Gastrocnemius medialis (tissue), 4 donors: ENCODE measurements around the gene TINAG. TPM values are rescaled to one million over a fixed set of nuclear protein-coding genes. Genes with fewer than 3 reads are reported as not detected.

Experiments
- ATAC-seq, 2 donors: fragments of 150-250 bp; one replicate each; pipeline ENCODE4 v1.9.1; 2016
- DNase-seq, 2 donors: peaks; one replicate each; pipeline ENCODE4 v3.0.0-alpha.2; 2019
- H3K27ac ChIP-seq, 4 donors: fragments of 200-600 bp; sonication (generic); 1 replicate in 1 of 4; 2 replicates in 3 of 4; pipeline ENCODE4 v1.5.1; 2016 to 2018; ENCODE audit warnings: mild to moderate bottlenecking in 2 of 4, moderate library complexity in 1 of 4
- H3K27me3 ChIP-seq, 3 donors: fragments of 200-600 bp; sonication (generic) in 2 of 3; 1 replicate in 1 of 3; 2 replicates in 2 of 3; pipeline versions ENCODE4 v1.5.1 to v1.6.0; 2016 to 2019; ENCODE audit warnings: mild to moderate bottlenecking in 1 of 3, moderate library complexity in 1 of 3
- H3K36me3 ChIP-seq, 2 donors: fragments of 200-600 bp; sonication (generic) in 1 of 2; one replicate each; pipeline ENCODE4 v1.5.1; 2017 to 2018
- H3K4me1 ChIP-seq, 2 donors: fragments of 200-600 bp; sonication (generic) in 1 of 2; one replicate each; pipeline ENCODE4 v1.5.1; 2016 to 2017; ENCODE audit warnings: mild to moderate bottlenecking in 2 of 2
- H3K4me3 ChIP-seq, 4 donors: fragments of 200-600 bp; sonication (generic) in 3 of 4; 1 replicate in 1 of 4; 2 replicates in 3 of 4; pipeline ENCODE4 v1.5.1; 2016 to 2019; ENCODE audit warnings: mild to moderate bottlenecking in 2 of 4
- H3K9me3 ChIP-seq, 3 donors: fragments of 200-600 bp; sonication (generic) in 2 of 3; 1 replicate in 1 of 3; 2 replicates in 2 of 3; pipeline ENCODE4 v1.5.1; 2016 to 2019
- CTCF ChIP-seq, 5 experiments: fragments of 450-650 bp in 3 of 5; fragments of 200-600 bp in 2 of 5; sonication (generic) in 2 of 5; IDR thresholded peaks in 4 of 5; conservative IDR thresholded peaks in 1 of 5; 1 replicate in 4 of 5; 2 replicates in 1 of 5; pipeline ENCODE4 v1.5.1; 2016 to 2019; ENCODE audit warnings: antibody characterized with exemption in 5 of 5, mild to moderate bottlenecking in 3 of 5, moderate library complexity in 3 of 5
- POLR2A ChIP-seq, 2 donors: fragments of 450-650 bp; IDR thresholded peaks; one replicate each; pipeline ENCODE4 v1.6.1; 2017; ENCODE audit warnings: antibody characterized with exemption in 2 of 2, mild to moderate bottlenecking in 2 of 2, moderate library complexity in 2 of 2
- in situ Hi-C, 4 donors: fragments of 200-750 bp; cut with MboI; loops; one replicate each; pipeline versions ENCODE4 v1.15.0 to v1.8.0; 2017; ENCODE audit warnings: low sequenced_read_pairs in 4 of 4
- intact Hi-C: fragments of 100-400 bp; cut with DNase I; formaldehyde crosslinking; loops from one replicate; pipeline ENCODE4 v1.15.1; 2023; ENCODE audit warnings: low total_unique reads
- total RNA-seq, 4 donors: library from RNA; depleted of rRNA; stranded (reverse); fragments of >200 nt; gene quantifications; one replicate each; pipeline versions ENCODE4 v1.1.0 to v1.2.3, GENCODE V29; 2016

Gene TINAG
- total RNA-seq, 4 donors from 2014 or later, result 0.36 to 0.78 (median 0.41) TPM; not detected in 1

GRCh38 chr6:54391577-54391976 lies 83.3 kb downstream of the TINAG start:
- Histone ChIP-seq H3K9me3 (no peaks in the 10 kb centered on the region), H3K27ac (no peak overlapping the region), H3K27me3 (no peaks in the 10 kb centered on the region), H3K36me3 (no peaks in the 10 kb centered on the region), H3K4me3 (no peak overlapping the region), H3K4me1 (no peaks in the 10 kb centered on the region)
- DNase-seq (no peak), ATAC-seq (no peak)
- in situ Hi-C loops (no loop called here), intact Hi-C loops (no loop called here)
- TF ChIP-seq CTCF (IDR thresholded peaks at IDR 0.05 in 4 of 5, conservative IDR thresholded peaks at IDR 0.05 in 1 of 5), result no peak

- TF ChIP-seq CTCF (IDR thresholded peaks at IDR 0.05 in 4 of 5, conservative IDR thresholded peaks at IDR 0.05 in 1 of 5), result no peak
- TF ChIP-seq POLR2A (IDR thresholded peaks at IDR 0.05), result no peak
- Histone ChIP-seq H3K27me3 (no peaks in the 10 kb centered on the region), H3K9me3 (no peaks in the 10 kb centered on the region), H3K36me3 (no peaks in the 10 kb centered on the region), H3K4me3 (no peak overlapping the region), H3K4me1 (no peaks in the 10 kb centered on the region), H3K27ac (no peak overlapping the region)
- no peak for ATAC-seq
- intact Hi-C loops, result no loop called here
- no peak for DNase-seq
- in situ Hi-C loops, result no loop called here
Observed at GRCh38 chr6:54403096-54403495, 94.9 kb downstream of the TINAG start.

- no peak for ATAC-seq
- Histone ChIP-seq H3K36me3 (no peaks in the 10 kb centered on the region), H3K4me3 (no peak overlapping the region), H3K9me3 (no peaks in the 10 kb centered on the region), H3K27me3 (no peaks in the 10 kb centered on the region), H3K4me1 (no peaks in the 10 kb centered on the region), H3K27ac (no peak overlapping the region)
- in situ Hi-C loops, result no loop called here
- no peak for DNase-seq
- TF ChIP-seq CTCF (IDR thresholded peaks at IDR 0.05 in 4 of 5, conservative IDR thresholded peaks at IDR 0.05 in 1 of 5), result no peak
- no peak for TF ChIP-seq POLR2A (IDR thresholded peaks at IDR 0.05)
- intact Hi-C loops, result no loop called here
Observed at GRCh38 chr6:54404791-54405190, 96.5 kb downstream of the TINAG start.

GRCh38 chr6:54411767-54412166 lies 103.5 kb downstream of the TINAG start:
- intact Hi-C loops, result no loop called here
- Histone ChIP-seq H3K9me3 (no peaks in the 10 kb centered on the region), H3K4me1 (no peaks in the 10 kb centered on the region), H3K4me3 (no peak overlapping the region), H3K27ac (no peak overlapping the region), H3K27me3 (no peaks in the 10 kb centered on the region), H3K36me3 (no peaks in the 10 kb centered on the region)
- in situ Hi-C loops, result no loop called here
- ATAC-seq (no peak), DNase-seq (no peak)
- TF ChIP-seq POLR2A (IDR thresholded peaks at IDR 0.05) (no peak), CTCF (IDR thresholded peaks at IDR 0.05 in 4 of 5, conservative IDR thresholded peaks at IDR 0.05 in 1 of 5) (no peak)

- Histone ChIP-seq H3K27ac (no peak overlapping the region), H3K4me1 (no peaks in the 10 kb centered on the region), H3K36me3 (no peaks in the 10 kb centered on the region), H3K27me3 (no peaks in the 10 kb centered on the region), H3K9me3 (no peaks in the 10 kb centered on the region), H3K4me3 (no peak overlapping the region)
- in situ Hi-C loops (no loop called here), intact Hi-C loops (no loop called here)
- no peak for ATAC-seq
- no peak for TF ChIP-seq POLR2A (IDR thresholded peaks at IDR 0.05)
- TF ChIP-seq CTCF (IDR thresholded peaks at IDR 0.05 in 4 of 5, conservative IDR thresholded peaks at IDR 0.05 in 1 of 5), result no peak
- DNase-seq, result no peak
Observed at GRCh38 chr6:54415517-54415916, 107.3 kb downstream of the TINAG start.
